Loucy (cell line): ENCODE measurements around the gene MATN4.
A peak's percentile ranks its signal among the peaks of the same experiment; 100 is the strongest.

Experiments used
- H2AFZ ChIP-seq: fragments of 200-600 bp; sonication (generic); 2 replicates; pipeline ENCODE4 v1.6.0; 2016; ENCODE audit warnings: antibody characterized with exemption, mild to moderate bottlenecking, low read length, moderate library complexity
- H3F3A ChIP-seq: fragments of 200-600 bp; 2 replicates; pipeline ENCODE4 v1.6.0; 2016; ENCODE audit warnings: antibody characterized with exemption, low read depth, mild to moderate bottlenecking
- H3K27me3 ChIP-seq: fragments of 200-600 bp; sonication (generic); 2 replicates; pipeline ENCODE4 v1.6.1; 2014; ENCODE audit warnings: low read length, mild to moderate bottlenecking; ENCODE audit not compliant: insufficient read depth, poor library complexity, severe bottlenecking
- H3K36me3 ChIP-seq: fragments of 200-600 bp; sonication (generic); 2 replicates; pipeline ENCODE4 v1.6.1; 2016; ENCODE audit warnings: low read length; ENCODE audit not compliant: insufficient read depth
- H3K4me1 ChIP-seq: fragments of 200-600 bp; sonication (generic); 2 replicates; pipeline ENCODE4 v1.5.1; 2014; ENCODE audit warnings: low read length, mild to moderate bottlenecking; ENCODE audit not compliant: insufficient read depth, poor library complexity, severe bottlenecking
- H3K4me2 ChIP-seq: fragments of 200-600 bp; sonication (generic); 2 replicates; pipeline ENCODE4 v1.6.0; 2014; ENCODE audit warnings: antibody characterized with exemption, low read length, low read depth, mild to moderate bottlenecking; ENCODE audit not compliant: poor library complexity, severe bottlenecking
- H3K4me3 ChIP-seq: fragments of 200-600 bp; sonication (generic); 2 replicates; pipeline ENCODE4 v1.5.1; 2014; ENCODE audit warnings: low read length, mild to moderate bottlenecking, mixed read lengths; ENCODE audit not compliant: poor library complexity, severe bottlenecking
- H3K79me2 ChIP-seq: fragments of 200-600 bp; sonication (generic); 2 replicates; pipeline ENCODE4 v1.6.1; 2014; ENCODE audit warnings: low read length; ENCODE audit not compliant: insufficient read depth
- H3K9ac ChIP-seq: fragments of 200-600 bp; sonication (generic); 2 replicates; pipeline ENCODE4 v1.6.0; 2014; ENCODE audit warnings: mild to moderate bottlenecking, low read depth, low read length, moderate library complexity; ENCODE audit not compliant: poor library complexity, severe bottlenecking
- H3K9me2 ChIP-seq: fragments of 200-600 bp; sonication (generic); replicated peaks from 2 replicates; pipeline ENCODE4 v1.6.1; 2016; ENCODE audit warnings: low read depth, low read length, mixed read lengths
- H3K9me3 ChIP-seq: fragments of 200-600 bp; sonication (generic); 2 replicates; pipeline ENCODE4 v1.6.1; 2014; ENCODE audit warnings: mild to moderate bottlenecking, antibody characterized with exemption, low read length, low read depth; ENCODE audit not compliant: insufficient read depth
- H4K20me1 ChIP-seq: fragments of 200-600 bp; sonication (generic); 2 replicates; pipeline ENCODE4 v1.6.0; 2014; ENCODE audit warnings: antibody characterized with exemption, low read length, mild to moderate bottlenecking; ENCODE audit not compliant: insufficient read depth, poor library complexity, severe bottlenecking
- EZH2phosphoT487 ChIP-seq: fragments of 200-600 bp; IDR thresholded peaks from 2 replicates; pipeline ENCODE4 v1.6.1; 2018; ENCODE audit warnings: antibody characterized with exemption, mild to moderate bottlenecking, moderate library complexity, borderline replicate concordance
- TF ChIP-seq, protein P1 (sequence below): fragments of 200-600 bp; sonication (generic); conservative IDR thresholded peaks from 2 replicates; pipeline ENCODE4 v1.5.1; 2014; ENCODE audit warnings: mild to moderate bottlenecking, antibody characterized with exemption, low read length

The MATN4 gene

GRCh38 chr20:45323731-45324130, 15.6 kb upstream of the MATN4 start:
- Histone ChIP-seq H3K9ac (no peak overlapping the region), H3K27me3 (no peaks in the 10 kb centered on the region), H3K9me2 (no peaks in the 10 kb centered on the region), H4K20me1 (no peaks in the 10 kb centered on the region), H3F3A (peaks cover 4% of the 10 kb centered on the region; the same call in 1 of the 2 replicates), H2AFZ (no peak overlapping the region), H3K79me2 (no peaks in the 10 kb centered on the region), H3K4me3 (no peak overlapping the region), H3K9me3 (no peaks in the 10 kb centered on the region), H3K36me3 (no peaks in the 10 kb centered on the region), H3K4me1 (peaks cover 26% of the 10 kb centered on the region), H3K4me2 (no peak overlapping the region)
- TF ChIP-seq, protein P1, sequence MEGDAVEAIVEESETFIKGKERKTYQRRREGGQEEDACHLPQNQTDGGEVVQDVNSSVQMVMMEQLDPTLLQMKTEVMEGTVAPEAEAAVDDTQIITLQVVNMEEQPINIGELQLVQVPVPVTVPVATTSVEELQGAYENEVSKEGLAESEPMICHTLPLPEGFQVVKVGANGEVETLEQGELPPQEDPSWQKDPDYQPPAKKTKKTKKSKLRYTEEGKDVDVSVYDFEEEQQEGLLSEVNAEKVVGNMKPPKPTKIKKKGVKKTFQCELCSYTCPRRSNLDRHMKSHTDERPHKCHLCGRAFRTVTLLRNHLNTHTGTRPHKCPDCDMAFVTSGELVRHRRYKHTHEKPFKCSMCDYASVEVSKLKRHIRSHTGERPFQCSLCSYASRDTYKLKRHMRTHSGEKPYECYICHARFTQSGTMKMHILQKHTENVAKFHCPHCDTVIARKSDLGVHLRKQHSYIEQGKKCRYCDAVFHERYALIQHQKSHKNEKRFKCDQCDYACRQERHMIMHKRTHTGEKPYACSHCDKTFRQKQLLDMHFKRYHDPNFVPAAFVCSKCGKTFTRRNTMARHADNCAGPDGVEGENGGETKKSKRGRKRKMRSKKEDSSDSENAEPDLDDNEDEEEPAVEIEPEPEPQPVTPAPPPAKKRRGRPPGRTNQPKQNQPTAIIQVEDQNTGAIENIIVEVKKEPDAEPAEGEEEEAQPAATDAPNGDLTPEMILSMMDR = no peak
- no peak for TF ChIP-seq EZH2phosphoT487

- Histone ChIP-seq H3K27me3 (no peaks in the 10 kb centered on the region), H3K9me2 (no peaks in the 10 kb centered on the region), H4K20me1 (no peaks in the 10 kb centered on the region), H3K9ac (no peak overlapping the region), H2AFZ (no peak overlapping the region), H3K4me1 (peaks cover 34% of the 10 kb centered on the region), H3K4me2 (no peak overlapping the region), H3K9me3 (no peaks in the 10 kb centered on the region), H3K4me3 (no peak overlapping the region), H3K36me3 (no peaks in the 10 kb centered on the region), H3F3A (peaks cover 4% of the 10 kb centered on the region; the same call in 1 of the 2 replicates), H3K79me2 (no peaks in the 10 kb centered on the region)
- TF ChIP-seq, protein P1 = peak; percentile 29; the same call in 1 of the 2 replicates
- no peak for TF ChIP-seq EZH2phosphoT487
Observed at GRCh38 chr20:45322952-45323383, 14.9 kb upstream of the MATN4 start.

GRCh38 chr20:45320948-45321595, 13.0 kb upstream of the MATN4 start:
- Histone ChIP-seq H3K4me3 (peak overlapping the region; percentile 36), H3K79me2 (no peaks in the 10 kb centered on the region), H3K27me3 (no peaks in the 10 kb centered on the region), H4K20me1 (no peaks in the 10 kb centered on the region), H3K9me3 (no peaks in the 10 kb centered on the region), H3K36me3 (no peaks in the 10 kb centered on the region), H3K4me2 (peak overlapping the region; percentile 60), H2AFZ (peak overlapping the region; percentile 46; the same call in 1 of the 2 replicates), H3K9me2 (no peaks in the 10 kb centered on the region), H3K4me1 (peaks cover 35% of the 10 kb centered on the region), H3F3A (peaks cover 4% of the 10 kb centered on the region; the same call in 1 of the 2 replicates), H3K9ac (peak overlapping the region; percentile 51)
- TF ChIP-seq, protein P1 = no peak
- no peak for TF ChIP-seq EZH2phosphoT487
